Measurements from ENCODE around the gene PCNX2.

GRCh38 chr1:233082778-233083550 is 212.6 kb downstream of the PCNX2 start:
- no peak for TF ChIP-seq CTCF (IDR thresholded peaks at IDR 0.05)
- no peak for TF ChIP-seq ZFX (IDR thresholded peaks at IDR 0.05; ENCODE audit: borderline replicate concordance)

Measured in 22Rv1 (cell line).